Measurements from ENCODE around the gene DPH6. TPM values are rescaled to one million over a fixed set of nuclear protein-coding genes. Genes with fewer than 3 reads are reported as not detected.

The DPH6 gene
- total and polyA plus RNA-seq, 5 donors = 7.6 to 19.7 (median 14.6) TPM

DNA sequence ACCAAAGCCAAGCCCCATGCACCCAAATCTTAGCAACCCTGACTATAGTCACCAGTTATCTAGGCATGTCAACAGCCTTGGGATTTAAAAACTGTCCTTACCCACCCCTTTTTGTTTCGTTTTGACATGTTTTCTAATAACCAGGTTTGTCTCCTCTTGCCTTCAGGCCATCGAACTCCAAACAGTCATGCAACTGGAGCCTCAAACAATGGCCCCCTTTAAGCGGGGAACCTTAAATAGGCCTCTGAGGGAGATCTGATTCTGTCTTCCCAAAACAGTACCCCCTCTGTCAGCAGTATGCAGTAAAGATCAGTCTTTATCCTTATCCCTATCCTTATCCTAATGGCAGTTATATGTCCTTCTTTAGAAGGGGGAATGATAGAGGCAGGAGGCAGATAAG is 105.7 kb downstream of the DPH6 start:
- H3K27ac ChIP-seq (ENCODE audit: low read length) = no peak overlapping the region
- no peak for DNase-seq
- H3K27me3 ChIP-seq (ENCODE audit: control insufficient read depth, insufficient read depth) = no peaks in the 10 kb centered on the region
- H3K9me3 ChIP-seq (ENCODE audit: control insufficient read depth, low read length) = no peaks in the 10 kb centered on the region
- intact Hi-C loops (cut with DNase I) = loop anchor here (5.0 to 10.0 kb wide), 3 partner anchors 145 to 365 kb away; no protein-coding TSS in a partner anchor
- no peaks in the 10 kb centered on the region for H3K4me1 ChIP-seq (ENCODE audit: control insufficient read depth, insufficient read depth, low read length)
- H3K4me3 ChIP-seq (ENCODE audit: low read length) = no peak overlapping the region
- no peak for ATAC-seq
- WGBS = 75% methylated on average over 3 of the region's 3 CpGs

DNA sequence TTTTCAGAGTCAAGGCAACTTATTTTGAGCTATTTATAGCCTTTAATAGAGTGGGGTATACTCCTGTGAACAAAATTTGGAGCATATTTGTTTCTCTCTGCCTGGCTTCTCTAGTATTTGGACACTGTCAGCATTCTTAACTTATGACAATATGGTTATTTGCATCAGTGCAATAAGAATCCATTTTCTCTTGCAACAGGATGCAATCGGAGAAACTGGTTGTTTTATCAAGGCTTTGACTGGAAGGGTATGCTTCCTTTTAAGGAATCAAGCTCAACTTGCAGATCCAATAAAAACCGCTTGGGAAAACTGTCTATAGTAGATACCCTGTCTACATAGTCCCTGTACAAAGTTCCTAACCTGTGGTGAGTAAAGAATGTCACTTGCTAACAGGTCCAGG is 106.7 kb downstream of the DPH6 start:
- intact Hi-C loops (cut with DNase I) = loop anchor here in 1 of 4 donors (10.0 kb wide), 1 partner anchor 124 kb away; no protein-coding TSS in a partner anchor
- ATAC-seq = no peak

DNA sequence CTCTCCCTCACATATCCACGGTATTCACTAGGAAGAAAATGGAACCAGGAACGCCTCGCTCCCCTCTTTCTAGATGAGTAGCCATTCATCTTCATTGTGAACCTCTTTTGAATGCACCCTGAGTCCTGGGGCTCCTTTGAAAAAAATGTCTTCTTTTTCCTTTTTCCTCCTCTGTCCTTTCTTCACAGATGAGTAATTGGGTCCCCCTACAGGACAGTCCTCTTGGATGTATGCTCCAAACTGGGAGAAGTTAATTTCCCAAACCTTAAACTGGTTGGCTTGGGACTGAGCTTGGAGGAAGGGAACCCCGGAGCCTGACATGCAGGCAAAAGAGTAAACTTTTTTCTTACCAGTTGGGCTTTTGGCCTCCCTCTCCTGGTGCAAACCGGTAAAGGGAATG is 108.8 kb downstream of the DPH6 start:
- 94% methylated on average over 5 of the region's 5 CpGs for WGBS
- Histone ChIP-seq H3K4me3 (ENCODE audit: low read length) (no peak overlapping the region), H3K27me3 (ENCODE audit: control insufficient read depth, insufficient read depth) (no peaks in the 10 kb centered on the region), H3K9me3 (ENCODE audit: control insufficient read depth, low read length) (no peaks in the 10 kb centered on the region), H3K4me1 (ENCODE audit: control insufficient read depth, insufficient read depth, low read length) (no peaks in the 10 kb centered on the region), H3K27ac (ENCODE audit: low read length) (no peak overlapping the region)
- no peak for DNase-seq
- intact Hi-C loops (cut with DNase I) = loop anchor here in 1 of 4 donors (10.0 kb wide), 1 partner anchor 122 kb away; no protein-coding TSS in a partner anchor
- no peak for ATAC-seq

More for the DNA sequence above, 106.7 kb downstream of the DPH6 start:
- 63% methylated on average over 2 of the region's 2 CpGs for WGBS
- DNase-seq = no peak
- H3K4me3 ChIP-seq (ENCODE audit: low read length) = no peak overlapping the region
- no peaks in the 10 kb centered on the region for H3K27me3 ChIP-seq (ENCODE audit: control insufficient read depth, insufficient read depth)
- no peak overlapping the region for H3K27ac ChIP-seq (ENCODE audit: low read length)
- no peaks in the 10 kb centered on the region for H3K4me1 ChIP-seq (ENCODE audit: control insufficient read depth, insufficient read depth, low read length)
- H3K9me3 ChIP-seq (ENCODE audit: control insufficient read depth, low read length) = no peaks in the 10 kb centered on the region

DNA sequence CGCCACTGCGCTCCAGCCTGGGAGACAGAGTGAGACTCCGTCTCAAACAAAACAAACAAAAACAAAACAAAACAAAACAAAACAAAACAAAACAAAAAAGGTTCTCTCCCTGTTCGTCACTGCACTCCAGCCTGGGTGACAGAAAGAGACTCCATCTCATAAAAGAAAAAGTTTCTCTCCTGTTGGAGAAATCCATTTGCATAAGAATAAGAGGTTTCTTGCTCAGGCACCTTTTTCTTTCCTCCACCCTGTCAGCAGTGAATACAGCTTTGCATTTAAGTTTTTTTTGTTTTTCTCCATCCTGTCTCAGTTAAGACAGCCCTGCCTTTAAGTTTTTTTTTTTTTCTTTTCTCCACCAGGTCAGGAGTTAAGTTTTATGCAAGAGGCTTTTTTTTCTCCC is 109.5 kb downstream of the DPH6 start:
- intact Hi-C loops (cut with DNase I) = loop anchor here in 1 of 4 donors (10.0 kb wide), 1 partner anchor 122 kb away; no protein-coding TSS in a partner anchor
- H3K27me3 ChIP-seq (ENCODE audit: control insufficient read depth, insufficient read depth) = no peaks in the 10 kb centered on the region
- ATAC-seq (no peak), DNase-seq (no peak)
- no peak overlapping the region for H3K27ac ChIP-seq (ENCODE audit: low read length)
- H3K4me1 ChIP-seq (ENCODE audit: control insufficient read depth, insufficient read depth, low read length) = no peaks in the 10 kb centered on the region
- no peak overlapping the region for H3K4me3 ChIP-seq (ENCODE audit: low read length)
- H3K9me3 ChIP-seq (ENCODE audit: control insufficient read depth, low read length) = no peaks in the 10 kb centered on the region
- WGBS = 99% methylated on average over 4 of the region's 4 CpGs

DNA sequence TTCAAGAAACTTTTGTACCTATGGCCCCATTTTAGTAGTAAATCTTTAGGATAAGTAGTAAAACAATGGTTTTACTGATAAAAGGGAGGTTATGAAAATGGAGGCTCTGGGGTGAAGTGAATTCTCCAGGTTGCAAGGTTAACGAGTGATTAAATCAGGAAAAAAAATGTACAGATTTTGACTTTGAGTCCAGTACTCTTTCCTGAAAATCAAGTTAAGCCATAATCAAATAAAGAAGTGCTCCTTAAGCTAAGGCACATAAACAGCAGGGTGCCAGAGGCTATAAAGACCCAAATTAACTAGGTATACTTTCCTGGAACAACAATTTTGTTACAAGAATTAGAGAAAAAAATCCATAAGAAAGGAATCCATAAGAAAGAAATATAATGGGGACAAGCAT is 114.7 kb downstream of the DPH6 start:
- no peak for ATAC-seq
- H3K4me3 ChIP-seq (ENCODE audit: low read length) = no peak overlapping the region
- DNase-seq = no peak
- intact Hi-C loops (cut with DNase I) = loop anchor here in 1 of 4 donors (10.0 kb wide), 1 partner anchor 116 kb away; no protein-coding TSS in a partner anchor
- no peak overlapping the region for H3K27ac ChIP-seq (ENCODE audit: low read length)
- H3K27me3 ChIP-seq (ENCODE audit: control insufficient read depth, insufficient read depth) = no peaks in the 10 kb centered on the region
- H3K4me1 ChIP-seq (ENCODE audit: control insufficient read depth, insufficient read depth, low read length) = no peaks in the 10 kb centered on the region
- no peaks in the 10 kb centered on the region for H3K9me3 ChIP-seq (ENCODE audit: control insufficient read depth, low read length)
- 94% methylated on average over 1 of the region's 1 CpG for WGBS

DNA sequence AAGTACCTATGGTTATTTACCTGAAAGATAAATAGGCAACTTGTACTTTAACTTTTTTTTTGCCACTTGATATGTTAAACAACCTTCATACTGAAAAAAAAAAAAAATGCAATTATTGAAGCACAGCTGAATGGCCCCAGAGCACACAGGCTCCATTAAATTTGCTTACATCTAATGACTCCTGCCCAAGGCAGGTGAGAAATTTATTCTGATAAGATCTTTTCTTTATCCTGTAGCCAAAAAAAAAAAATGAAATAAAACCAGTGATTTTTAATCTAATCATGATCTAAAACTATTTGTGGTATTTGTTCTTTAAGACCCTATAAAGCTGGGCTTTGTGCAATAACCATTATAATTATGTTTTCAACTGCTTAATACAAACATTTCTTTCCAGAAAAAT is 115.7 kb downstream of the DPH6 start:
- no peak for ATAC-seq
- no peak overlapping the region for H3K27ac ChIP-seq (ENCODE audit: low read length)
- H3K4me1 ChIP-seq (ENCODE audit: control insufficient read depth, insufficient read depth, low read length) = no peaks in the 10 kb centered on the region
- H3K27me3 ChIP-seq (ENCODE audit: control insufficient read depth, insufficient read depth) = no peaks in the 10 kb centered on the region
- intact Hi-C loops (cut with DNase I) = loop anchor here in 1 of 4 donors (10.0 kb wide), 1 partner anchor 116 kb away; no protein-coding TSS in a partner anchor
- H3K4me3 ChIP-seq (ENCODE audit: low read length) = no peak overlapping the region
- no peak for DNase-seq
- no peaks in the 10 kb centered on the region for H3K9me3 ChIP-seq (ENCODE audit: control insufficient read depth, low read length)

DNA sequence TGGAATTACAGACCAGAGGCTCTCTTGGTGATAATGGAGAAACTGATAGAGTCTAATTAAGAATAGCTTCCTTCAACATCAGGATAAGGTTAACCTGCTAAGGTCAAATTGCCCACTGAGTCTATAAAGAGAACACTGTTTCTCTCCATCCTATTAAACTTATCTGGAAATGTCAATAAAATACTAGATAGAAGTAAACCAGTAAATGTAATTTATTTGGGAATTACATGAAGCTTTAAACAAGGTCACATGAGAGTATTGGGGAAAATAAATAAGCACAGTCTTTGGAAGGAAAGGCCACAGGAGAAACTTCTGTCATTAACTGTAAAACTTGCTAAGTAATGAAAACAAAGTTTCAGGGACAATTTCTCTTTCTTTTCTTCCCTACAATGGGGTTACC is 118.5 kb downstream of the DPH6 start:
- no peak for ATAC-seq
- Histone ChIP-seq H3K4me1 (ENCODE audit: control insufficient read depth, insufficient read depth, low read length) (no peaks in the 10 kb centered on the region), H3K4me3 (ENCODE audit: low read length) (no peak overlapping the region), H3K27ac (ENCODE audit: low read length) (no peak overlapping the region), H3K27me3 (ENCODE audit: control insufficient read depth, insufficient read depth) (no peaks in the 10 kb centered on the region), H3K9me3 (ENCODE audit: control insufficient read depth, low read length) (no peaks in the 10 kb centered on the region)
- no peak for DNase-seq
- intact Hi-C loops (cut with DNase I) = no loop called here

DNA sequence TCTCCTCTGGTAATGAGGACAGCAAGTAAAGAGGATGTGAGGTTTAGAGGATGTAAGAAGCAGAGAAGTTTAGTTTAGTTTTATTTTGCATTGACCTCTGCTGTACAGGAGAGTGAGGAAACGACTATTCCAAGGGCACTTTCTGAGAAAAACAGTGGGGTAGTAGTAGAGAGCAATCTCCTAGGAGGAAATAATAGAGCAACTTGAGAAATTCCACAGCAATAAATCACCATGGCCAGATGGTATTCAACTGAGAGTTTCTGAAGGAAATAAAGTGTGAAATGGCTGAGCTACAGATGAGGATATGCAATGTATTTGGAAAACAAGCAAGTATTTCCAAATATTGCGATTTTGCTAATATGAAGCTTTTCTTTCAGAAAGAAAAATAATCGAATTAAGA is 118.9 kb downstream of the DPH6 start:
- Histone ChIP-seq H3K27me3 (ENCODE audit: control insufficient read depth, insufficient read depth) (no peaks in the 10 kb centered on the region), H3K9me3 (ENCODE audit: control insufficient read depth, low read length) (no peaks in the 10 kb centered on the region), H3K4me3 (ENCODE audit: low read length) (no peak overlapping the region), H3K4me1 (ENCODE audit: control insufficient read depth, insufficient read depth, low read length) (no peaks in the 10 kb centered on the region), H3K27ac (ENCODE audit: low read length) (no peak overlapping the region)
- WGBS = 50% methylated on average over 3 of the region's 3 CpGs
- DNase-seq (no peak), ATAC-seq (peak in 1 of 2 donors; percentile 28)
- intact Hi-C loops (cut with DNase I) = no loop called here

DNA sequence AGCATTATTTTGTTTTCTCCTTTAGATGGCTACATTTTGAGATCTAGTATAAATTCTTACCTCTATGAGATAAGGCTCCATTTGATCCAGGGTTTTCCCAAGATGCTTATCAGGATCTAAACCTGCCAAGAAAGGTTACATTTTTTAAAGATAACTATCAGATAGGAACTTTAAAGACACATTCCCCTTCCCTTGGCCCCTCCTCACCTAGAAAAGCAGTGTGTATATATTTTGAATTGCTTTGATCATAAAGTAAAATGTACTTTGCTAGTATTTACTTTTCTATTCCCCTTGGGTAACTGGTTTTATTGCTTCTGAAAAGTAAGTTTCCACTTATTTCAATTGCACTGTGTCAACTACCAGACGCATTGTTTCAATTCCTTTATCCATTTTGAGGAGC is 135.2 kb downstream of the DPH6 start:
- Histone ChIP-seq H3K27ac (ENCODE audit: low read length) (no peak overlapping the region), H3K4me3 (ENCODE audit: low read length) (no peak overlapping the region), H3K4me1 (ENCODE audit: control insufficient read depth, insufficient read depth, low read length) (no peaks in the 10 kb centered on the region), H3K9me3 (ENCODE audit: control insufficient read depth, low read length) (no peaks in the 10 kb centered on the region), H3K27me3 (ENCODE audit: control insufficient read depth, insufficient read depth) (no peaks in the 10 kb centered on the region)
- ATAC-seq (no peak), DNase-seq (no peak)
- intact Hi-C loops (cut with DNase I) = no loop called here
- 100% methylated on average over 1 of the region's 1 CpG for WGBS

DNA sequence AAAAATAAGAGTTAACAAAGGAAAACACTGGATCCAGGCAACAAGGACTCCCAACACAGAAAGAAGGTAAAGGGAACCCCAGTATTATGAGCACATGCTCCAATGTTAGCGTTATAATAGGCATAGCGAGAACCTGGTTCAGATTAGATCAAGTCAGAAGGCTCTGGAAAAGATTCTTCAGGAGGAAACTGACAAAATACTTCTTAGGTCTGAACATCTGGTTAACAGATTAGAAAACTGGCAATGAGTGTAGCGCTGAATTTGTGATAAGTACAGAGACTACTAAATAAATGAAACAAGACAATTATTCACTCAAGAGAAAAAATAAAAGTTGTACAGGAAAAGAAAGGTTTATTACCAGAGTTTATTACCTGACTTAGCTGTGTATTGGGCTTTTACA is 146.1 kb downstream of the DPH6 start:
- ATAC-seq = no peak
- Histone ChIP-seq H3K4me3 (ENCODE audit: low read length) (no peak overlapping the region), H3K27me3 (ENCODE audit: control insufficient read depth, insufficient read depth) (no peaks in the 10 kb centered on the region), H3K27ac (ENCODE audit: low read length) (no peak overlapping the region), H3K9me3 (ENCODE audit: control insufficient read depth, low read length) (no peaks in the 10 kb centered on the region), H3K4me1 (ENCODE audit: control insufficient read depth, insufficient read depth, low read length) (no peaks in the 10 kb centered on the region)
- intact Hi-C loops (cut with DNase I) = no loop called here
- DNase-seq = no peak
- WGBS = 60% methylated on average over 3 of the region's 3 CpGs

DNA sequence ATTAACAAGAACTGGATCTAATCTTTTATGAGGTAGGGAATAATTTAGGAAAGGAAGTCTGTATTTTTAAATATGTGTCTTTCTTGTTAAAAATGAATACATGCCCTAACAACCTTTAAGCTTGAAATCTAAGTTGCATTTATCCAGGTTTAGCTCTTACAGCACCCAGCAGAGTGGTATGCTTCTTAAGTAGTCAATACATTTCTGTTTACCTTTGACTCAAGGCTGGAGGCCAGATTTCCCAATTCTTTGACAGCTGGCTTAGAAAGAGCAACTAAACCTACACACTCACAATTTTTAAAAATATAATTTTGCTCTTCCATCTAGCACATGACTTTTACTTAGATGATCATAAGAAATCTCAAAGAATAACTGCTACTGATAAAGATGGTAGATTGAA is 148.9 kb downstream of the DPH6 start:
- DNase-seq (no peak), ATAC-seq (no peak)
- no peak overlapping the region for H3K27ac ChIP-seq (ENCODE audit: low read length)
- H3K9me3 ChIP-seq (ENCODE audit: control insufficient read depth, low read length) = no peaks in the 10 kb centered on the region
- intact Hi-C loops (cut with DNase I) = no loop called here
- no peak overlapping the region for H3K4me3 ChIP-seq (ENCODE audit: low read length)
- no peaks in the 10 kb centered on the region for H3K27me3 ChIP-seq (ENCODE audit: control insufficient read depth, insufficient read depth)
- H3K4me1 ChIP-seq (ENCODE audit: control insufficient read depth, insufficient read depth, low read length) = no peaks in the 10 kb centered on the region

DNA sequence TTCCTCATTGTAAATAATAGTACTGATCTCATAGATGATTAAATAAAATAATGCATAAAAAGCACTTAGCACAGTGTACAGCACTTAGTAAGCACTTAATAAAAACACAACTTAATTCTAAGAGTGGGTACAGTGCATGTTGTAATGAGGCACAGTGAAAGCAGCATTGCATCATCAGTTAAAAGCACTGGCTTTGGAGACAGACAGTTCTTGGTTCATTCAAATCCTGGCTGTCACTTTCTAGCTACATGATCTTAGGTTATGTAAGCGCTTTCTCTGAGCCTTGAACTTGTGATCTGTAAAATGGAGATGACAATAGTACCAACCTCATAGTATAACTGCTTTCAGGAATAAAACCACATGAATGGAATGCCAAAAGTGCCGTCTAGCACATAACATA is 151.5 kb downstream of the DPH6 start:
- H3K4me1 ChIP-seq (ENCODE audit: control insufficient read depth, insufficient read depth, low read length) = no peaks in the 10 kb centered on the region
- H3K9me3 ChIP-seq (ENCODE audit: control insufficient read depth, low read length) = no peaks in the 10 kb centered on the region
- no peak overlapping the region for H3K27ac ChIP-seq (ENCODE audit: low read length)
- ATAC-seq (no peak), DNase-seq (no peak)
- H3K27me3 ChIP-seq (ENCODE audit: control insufficient read depth, insufficient read depth) = no peaks in the 10 kb centered on the region
- H3K4me3 ChIP-seq (ENCODE audit: low read length) = no peak overlapping the region
- intact Hi-C loops (cut with DNase I) = no loop called here
- 97% methylated on average over 2 of the region's 2 CpGs for WGBS

All from right cardiac atrium (tissue), 5 donors.